ENCODE data around the gene ARL2BP. TPM values are rescaled to one million over a fixed set of nuclear protein-coding genes. Genes with fewer than 3 reads are reported as not detected.
A peak's percentile ranks its signal among the peaks of the same experiment; 100 is the strongest.

ARL2BP gene
- total RNA-seq, 4 donors from 2014 or later, result 27.8 to 66.2 (median 51.0) TPM

GRCh38 chr16:57262841-57263540 lies 17.9 kb downstream of the ARL2BP start:
- no peaks in the 10 kb centered on the region for H3K27me3 ChIP-seq
- WGBS, result 70% methylated on average over 17 of the region's 17 CpGs
- H3K9me3 ChIP-seq, result no peaks in the 10 kb centered on the region
- TF ChIP-seq EP300 (IDR thresholded peaks at IDR 0.05), result no peak
- no peak for TF ChIP-seq CTCF (IDR thresholded peaks at IDR 0.05)
- no peak for TF ChIP-seq POLR2AphosphoS5 (IDR thresholded peaks at IDR 0.05)
- TF ChIP-seq POLR2A (IDR thresholded peaks at IDR 0.05), result no peak
- DNase-seq (ENCODE audit: low spot score in 2 of 2), result peak; percentile 48 to 73
- no peak overlapping the region for H3K4me3 ChIP-seq
- H3K4me1 ChIP-seq, result peaks cover 61% of the 10 kb centered on the region
- no peaks in the 10 kb centered on the region for H3K36me3 ChIP-seq
- peak overlapping the region; percentile 85 for H3K27ac ChIP-seq

GRCh38 chr16:57263541-57264351 lies 18.7 kb downstream of the ARL2BP start:
- Histone ChIP-seq H3K4me1 (peaks cover 69% of the 10 kb centered on the region), H3K27me3 (no peaks in the 10 kb centered on the region), H3K9me3 (no peaks in the 10 kb centered on the region), H3K36me3 (no peaks in the 10 kb centered on the region), H3K4me3 (no peak overlapping the region), H3K27ac (peak overlapping the region; percentile 85)
- DNase-seq (ENCODE audit: low spot score in 2 of 2), result peak in 1 of 2 donors; percentile 50
- 82% methylated on average over 6 of the region's 18 CpGs for WGBS
- TF ChIP-seq EP300 (IDR thresholded peaks at IDR 0.05), result no peak
- TF ChIP-seq CTCF (IDR thresholded peaks at IDR 0.05), result no peak
- no peak for TF ChIP-seq POLR2A (IDR thresholded peaks at IDR 0.05)
- TF ChIP-seq POLR2AphosphoS5 (IDR thresholded peaks at IDR 0.05), result no peak

- Histone ChIP-seq H3K27ac (peak overlapping the region; percentile 85), H3K4me1 (peaks cover 70% of the 10 kb centered on the region)
- 86% methylated on average over 7 of the region's 8 CpGs for WGBS
These were observed 19.3 kb downstream of the ARL2BP start for GRCh38 chr16:57264381-57264780.

GRCh38 chr16:57264950-57265371 lies 19.9 kb downstream of the ARL2BP start:
- Histone ChIP-seq H3K27ac (peak overlapping the region; percentile 85), H3K27me3 (no peaks in the 10 kb centered on the region), H3K4me3 (no peak overlapping the region), H3K9me3 (no peaks in the 10 kb centered on the region), H3K36me3 (no peaks in the 10 kb centered on the region), H3K4me1 (peaks cover 69% of the 10 kb centered on the region)
- TF ChIP-seq POLR2A (IDR thresholded peaks at IDR 0.05) (no peak), CTCF (IDR thresholded peaks at IDR 0.05) (no peak), POLR2AphosphoS5 (IDR thresholded peaks at IDR 0.05) (no peak), EP300 (IDR thresholded peaks at IDR 0.05) (no peak)
- peak in 1 of 2 donors; percentile 59 for DNase-seq (ENCODE audit: low spot score in 2 of 2)
- 36% methylated on average over 11 of the region's 11 CpGs for WGBS

More at GRCh38 chr16:57264381-57264780, 19.3 kb downstream of the ARL2BP start:
- H3K9me3 ChIP-seq, result no peaks in the 10 kb centered on the region
- peak in 1 of 2 donors; percentile 33 for DNase-seq (ENCODE audit: low spot score in 2 of 2)
- no peaks in the 10 kb centered on the region for H3K27me3 ChIP-seq
- no peaks in the 10 kb centered on the region for H3K36me3 ChIP-seq
- TF ChIP-seq POLR2AphosphoS5 (IDR thresholded peaks at IDR 0.05), result no peak
- TF ChIP-seq EP300 (IDR thresholded peaks at IDR 0.05), result no peak
- no peak for TF ChIP-seq CTCF (IDR thresholded peaks at IDR 0.05)
- no peak for TF ChIP-seq POLR2A (IDR thresholded peaks at IDR 0.05)
- H3K4me3 ChIP-seq, result no peak overlapping the region

All from suprapubic skin (tissue), 4 donors.